ENCODE results near the gene RIPK4. TPM values are rescaled to one million over a fixed set of nuclear protein-coding genes. Genes with fewer than 3 reads are reported as not detected.
A peak's percentile ranks its signal among the peaks of the same experiment; 100 is the strongest.

Gene RIPK4
- total RNA-seq, 1 experiment from 2014 or later = 67.4 TPM

- CTCF ChIA-PET = no interaction called here
- in situ Hi-C loops (cut with HindIII; ENCODE audit: low pct_unique_long_range_greater_than_20kb, low sequenced_read_pairs) = no loop called here
Measured at GRCh38 chr21:41707960-41708330, 58.9 kb downstream of the RIPK4 start.

DNA sequence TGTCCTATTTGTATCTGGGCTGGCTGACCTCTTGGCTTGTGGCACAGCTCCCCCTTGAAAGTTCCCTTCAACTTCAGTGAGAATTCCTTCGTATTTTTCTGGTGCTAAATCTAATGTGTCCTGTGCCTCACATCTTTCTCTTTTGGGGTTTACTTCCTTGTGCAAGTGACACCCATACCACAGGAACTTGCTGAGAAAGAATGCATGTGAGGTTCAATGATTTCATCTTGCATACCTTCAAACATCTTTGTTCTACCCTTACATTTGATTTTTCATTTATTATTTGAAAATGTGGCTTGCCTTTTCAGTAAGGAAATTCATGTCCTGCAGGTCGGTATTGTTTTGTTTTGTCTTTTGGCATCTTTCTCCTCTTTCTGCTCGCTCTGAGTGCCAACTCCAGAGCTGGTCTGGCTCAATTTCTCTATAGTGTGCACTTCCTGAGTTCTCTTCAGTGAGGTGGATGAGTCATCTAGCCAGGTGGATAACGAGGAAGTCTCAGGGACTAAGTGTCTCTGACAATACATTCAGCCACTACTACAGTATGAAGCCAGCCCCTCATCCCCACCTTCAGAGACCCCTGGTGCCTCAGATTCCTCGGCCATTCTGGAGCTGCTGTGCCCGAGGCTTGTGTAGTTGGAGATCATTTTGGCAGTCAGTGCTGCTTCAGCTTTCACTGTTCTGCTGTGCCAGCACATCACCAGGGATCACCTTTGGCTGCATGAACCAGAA lies 59.5 kb downstream of the RIPK4 start:
- no peak for TF ChIP-seq SIN3A (IDR thresholded peaks at IDR 0.05; ENCODE audit: borderline replicate concordance, insufficient read depth, low read depth, low read length)
- TF ChIP-seq, protein P1, sequence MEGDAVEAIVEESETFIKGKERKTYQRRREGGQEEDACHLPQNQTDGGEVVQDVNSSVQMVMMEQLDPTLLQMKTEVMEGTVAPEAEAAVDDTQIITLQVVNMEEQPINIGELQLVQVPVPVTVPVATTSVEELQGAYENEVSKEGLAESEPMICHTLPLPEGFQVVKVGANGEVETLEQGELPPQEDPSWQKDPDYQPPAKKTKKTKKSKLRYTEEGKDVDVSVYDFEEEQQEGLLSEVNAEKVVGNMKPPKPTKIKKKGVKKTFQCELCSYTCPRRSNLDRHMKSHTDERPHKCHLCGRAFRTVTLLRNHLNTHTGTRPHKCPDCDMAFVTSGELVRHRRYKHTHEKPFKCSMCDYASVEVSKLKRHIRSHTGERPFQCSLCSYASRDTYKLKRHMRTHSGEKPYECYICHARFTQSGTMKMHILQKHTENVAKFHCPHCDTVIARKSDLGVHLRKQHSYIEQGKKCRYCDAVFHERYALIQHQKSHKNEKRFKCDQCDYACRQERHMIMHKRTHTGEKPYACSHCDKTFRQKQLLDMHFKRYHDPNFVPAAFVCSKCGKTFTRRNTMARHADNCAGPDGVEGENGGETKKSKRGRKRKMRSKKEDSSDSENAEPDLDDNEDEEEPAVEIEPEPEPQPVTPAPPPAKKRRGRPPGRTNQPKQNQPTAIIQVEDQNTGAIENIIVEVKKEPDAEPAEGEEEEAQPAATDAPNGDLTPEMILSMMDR (IDR thresholded peaks at IDR 0.05) = no peak
- TF ChIP-seq POLR2AphosphoS5 (IDR thresholded peaks at IDR 0.05; ENCODE audit: low read depth, low read length) = no peak
- no peak for TF ChIP-seq TCF7L2 (IDR thresholded peaks at IDR 0.05; ENCODE audit: low read depth, low read length)
- no peak for TF ChIP-seq REST (IDR thresholded peaks at IDR 0.05; ENCODE audit: insufficient read depth in 1 of 2, low read depth in 2 of 2, low read length in 1 of 2)
- no TSS peak for BruUV-seq (replicated peaks)
- intact Hi-C loops (cut with micrococcal nuclease; ENCODE audit: unreplicated experiment) = no loop called here
- no peaks in the 10 kb centered on the region for H3K27me3 ChIP-seq (ENCODE audit: control insufficient read depth, insufficient read depth, low read length)
- peak overlapping the region; percentile 54; the same call in 1 of the 2 replicates for H3K27ac ChIP-seq (ENCODE audit: low read length)
- H3K36me3 ChIP-seq (ENCODE audit: control insufficient read depth, insufficient read depth, low read length) = no peaks in the 10 kb centered on the region
- no peaks in the 10 kb centered on the region for H3K9me3 ChIP-seq (ENCODE audit: control insufficient read depth, insufficient read depth, low read depth, low read length)
- ATAC-seq = peak; percentile 47
- no peak for DNase-seq (ENCODE audit: low read depth, low spot score)
- peaks cover 10% of the 10 kb centered on the region for H3K4me1 ChIP-seq (ENCODE audit: control insufficient read depth, insufficient read depth, low read length)
- ChIA-PET POLR2A (no interaction called here), CTCF (no interaction called here)
- H3K4me3 ChIP-seq (ENCODE audit: low read depth in 2 of 2, low read length in 2 of 2) = no peak overlapping the region
- in situ Hi-C loops (cut with HindIII; ENCODE audit: low pct_unique_long_range_greater_than_20kb, low sequenced_read_pairs) = no loop called here

More at GRCh38 chr21:41707960-41708330, 58.9 kb downstream of the RIPK4 start:
- H3K4me3 ChIP-seq (ENCODE audit: low read depth in 2 of 2, low read length in 2 of 2) = no peak overlapping the region
- intact Hi-C loops (cut with micrococcal nuclease; ENCODE audit: unreplicated experiment) = no loop called here
- ATAC-seq (no peak; the same call in 1 of the 2 replicates), DNase-seq (ENCODE audit: low read depth, low spot score) (no peak)
- no peaks in the 10 kb centered on the region for H3K9me3 ChIP-seq (ENCODE audit: control insufficient read depth, insufficient read depth, low read depth, low read length)
- no peaks in the 10 kb centered on the region for H3K36me3 ChIP-seq (ENCODE audit: control insufficient read depth, insufficient read depth, low read length)
- POLR2A ChIA-PET = no interaction called here
- no TSS peak for BruUV-seq (replicated peaks)
- H3K27me3 ChIP-seq (ENCODE audit: control insufficient read depth, insufficient read depth, low read length) = no peaks in the 10 kb centered on the region
- H3K27ac ChIP-seq (ENCODE audit: low read length) = peak overlapping the region; percentile 39; the same call in 1 of the 2 replicates
- peaks cover 10% of the 10 kb centered on the region for H3K4me1 ChIP-seq (ENCODE audit: control insufficient read depth, insufficient read depth, low read length)
- no peak for TF ChIP-seq SIN3A (IDR thresholded peaks at IDR 0.05; ENCODE audit: borderline replicate concordance, insufficient read depth, low read depth, low read length)

GRCh38 chr21:41706678-41707077 lies 60.2 kb downstream of the RIPK4 start:
- Histone ChIP-seq H3K27me3 (ENCODE audit: control insufficient read depth, insufficient read depth, low read length) (no peaks in the 10 kb centered on the region), H3K4me3 (ENCODE audit: low read depth in 2 of 2, low read length in 2 of 2) (no peak overlapping the region), H3K9me3 (ENCODE audit: control insufficient read depth, insufficient read depth, low read depth, low read length) (no peaks in the 10 kb centered on the region), H3K4me1 (ENCODE audit: control insufficient read depth, insufficient read depth, low read length) (peaks cover 10% of the 10 kb centered on the region), H3K27ac (ENCODE audit: low read length) (peak overlapping the region; percentile 48; the same call in 1 of the 2 replicates), H3K36me3 (ENCODE audit: control insufficient read depth, insufficient read depth, low read length) (no peaks in the 10 kb centered on the region)
- DNase-seq (ENCODE audit: low read depth, low spot score) = no peak
- TF ChIP-seq REST (IDR thresholded peaks at IDR 0.05; ENCODE audit: insufficient read depth in 1 of 2, low read depth in 2 of 2, low read length in 1 of 2) (no peak), TCF7L2 (IDR thresholded peaks at IDR 0.05; ENCODE audit: low read depth, low read length) (no peak), SIN3A (IDR thresholded peaks at IDR 0.05; ENCODE audit: borderline replicate concordance, insufficient read depth, low read depth, low read length) (no peak), POLR2AphosphoS5 (IDR thresholded peaks at IDR 0.05; ENCODE audit: low read depth, low read length) (no peak)
- TF ChIP-seq, protein P1 (IDR thresholded peaks at IDR 0.05) = no peak
- no TSS peak for BruUV-seq (replicated peaks)
- intact Hi-C loops (cut with micrococcal nuclease; ENCODE audit: unreplicated experiment) = no loop called here
- no peak for ATAC-seq
- in situ Hi-C loops (cut with HindIII; ENCODE audit: low pct_unique_long_range_greater_than_20kb, low sequenced_read_pairs) = no loop called here
- ChIA-PET POLR2A (no interaction called here), CTCF (no interaction called here)

Data from Panc1 (cell line).